PC-3 (cell line): Measurements from ENCODE around the gene CRHBP. TPM values are rescaled to one million over a fixed set of nuclear protein-coding genes. Genes with fewer than 3 reads are reported as not detected.

Source experiments
- ATAC-seq: fragments of 200-7000 bp; cut with Tn5 transposase; 2 replicates; pipeline ENCODE4 v1.9.1; 2020; ENCODE audit warnings: mild to moderate bottlenecking, moderate library complexity
- BruUV-seq: library from RNA; stranded (reverse); fragments of 400-500 nt; replicated peaks from 2 replicates; lab custom pipeline; 2021; lab: Mats Ljungman, UMichigan
- CTCF ChIA-PET: fragments of 300-600 bp; sonication (Branson Sonifier 250); formaldehyde crosslinking; loops from one replicate; lab custom pipeline; 2022; ENCODE audit warnings: antibody characterized with exemption; lab: Charles Lee
- POLR2A ChIA-PET: fragments of 300-600 bp; sonication (Branson Sonifier 250); formaldehyde crosslinking; loops from one replicate; lab custom pipeline; 2022; ENCODE audit warnings: antibody characterized with exemption; ENCODE audit not compliant: unreplicated experiment; lab: Charles Lee
- DNase-seq: peaks from one replicate; pipeline ENCODE4 v3.0.0-alpha.2; 2015
- H2AFZ ChIP-seq: fragments of 300-600 bp; sonication (generic); 2 replicates; pipeline ENCODE4 v1.6.0; 2016; ENCODE audit warnings: antibody characterized with exemption, low read length
- H3F3A ChIP-seq: fragments of 300-600 bp; sonication (generic); one replicate; pipeline ENCODE4 v1.6.0; 2017; ENCODE audit warnings: antibody characterized with exemption, low read length, control low read depth, mild to moderate bottlenecking; ENCODE audit not compliant: unreplicated experiment
- H3K27ac ChIP-seq: fragments of 300-600 bp; sonication (generic); 2 replicates; pipeline ENCODE4 v1.5.1; 2016; ENCODE audit warnings: mild to moderate bottlenecking, low read length
- H3K27me3 ChIP-seq: fragments of 300-600 bp; sonication (generic); 2 replicates; pipeline ENCODE4 v1.6.1; 2016; ENCODE audit warnings: low read length, mixed read lengths
- H3K36me3 ChIP-seq: fragments of 300-600 bp; sonication (generic); 2 replicates; pipeline ENCODE4 v1.6.1; 2016; ENCODE audit warnings: low read depth, mixed run types, low read length, mixed read lengths
- H3K4me1 ChIP-seq: fragments of 300-600 bp; sonication (generic); 2 replicates; pipeline ENCODE4 v1.5.1; 2016; ENCODE audit warnings: low read length; ENCODE audit not compliant: insufficient read depth
- H3K4me2 ChIP-seq: fragments of 300-600 bp; sonication (generic); 2 replicates; pipeline ENCODE4 v1.6.0; 2016; ENCODE audit warnings: low read length
- H3K4me3 ChIP-seq: fragments of 300-600 bp; sonication (generic); 2 replicates; pipeline ENCODE4 v1.5.1; 2016; ENCODE audit warnings: mild to moderate bottlenecking, low read length, mixed read lengths
- H3K79me2 ChIP-seq: fragments of 300-600 bp; sonication (generic); 2 replicates; pipeline ENCODE4 v1.6.1; 2017; ENCODE audit warnings: low read length, mixed read lengths
- H3K9ac ChIP-seq: fragments of 300-600 bp; sonication (generic); 2 replicates; pipeline ENCODE4 v1.6.0; 2016; ENCODE audit warnings: mild to moderate bottlenecking, low read length
- H3K9me2 ChIP-seq: fragments of 300-600 bp; sonication (generic); replicated peaks from 2 replicates; pipeline ENCODE4 v1.6.1; 2016; ENCODE audit warnings: mixed run types, low read length, mixed read lengths
- H3K9me3 ChIP-seq: fragments of 300-600 bp; sonication (generic); 2 replicates; pipeline ENCODE4 v1.6.1; 2016; ENCODE audit warnings: low read length, mixed read lengths
- H4K20me1 ChIP-seq: fragments of 300-600 bp; sonication (generic); 2 replicates; pipeline ENCODE4 v1.6.1; 2016; ENCODE audit warnings: low read length, mixed read lengths
- EZH2 ChIP-seq: fragments of 300-600 bp; sonication (generic); IDR thresholded peaks from one replicate; pipeline ENCODE4 v1.6.1; 2017; ENCODE audit warnings: antibody characterized with exemption, mild to moderate bottlenecking, low read length; ENCODE audit not compliant: unreplicated experiment
- EZH2phosphoT487 ChIP-seq: fragments of 300-600 bp; sonication (generic); IDR thresholded peaks from 2 replicates; pipeline ENCODE4 v1.6.1; 2018; ENCODE audit warnings: mild to moderate bottlenecking, antibody characterized with exemption, low read length, borderline replicate concordance
- intact Hi-C: fragments of 100-400 bp; cut with micrococcal nuclease; formaldehyde crosslinking; loops from 2 replicates; pipeline ENCODE4 v1.9.0; 2023
- total RNA-seq: library from RNA; depleted of rRNA; stranded (reverse); fragments of >200 nt; gene quantifications from 2 replicates; pipeline ENCODE4 v1.2.3, GENCODE V29; 2014
- TF ChIP-seq, protein P1 (sequence below): fragments of 300-600 bp; sonication (generic); conservative IDR thresholded peaks from 2 replicates; pipeline ENCODE4 v1.5.1; 2017; ENCODE audit warnings: antibody characterized with exemption, low read depth, mild to moderate bottlenecking, low read length

CRHBP gene
- total RNA-seq, 1 experiment from 2014 or later = not detected

DNA sequence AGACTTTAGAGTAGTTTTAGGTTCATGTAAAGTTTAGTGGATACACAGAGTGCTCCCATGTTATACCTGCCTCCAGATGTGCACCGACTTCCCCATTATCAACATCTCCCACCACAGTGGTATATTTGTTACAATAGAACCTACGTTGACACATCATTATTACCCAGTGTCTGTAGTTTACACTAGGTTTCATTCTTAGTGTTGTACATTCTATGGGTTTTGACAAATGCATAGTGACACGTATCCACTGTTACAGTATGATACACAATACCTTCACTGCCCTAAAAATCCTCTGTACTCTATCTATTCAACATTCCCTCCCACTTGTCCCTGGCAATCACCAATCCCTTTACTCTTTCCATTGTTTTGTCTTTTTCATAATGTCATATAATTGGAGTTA, 34.3 kb upstream of the CRHBP start:
- no TSS peak for BruUV-seq
- Histone ChIP-seq H3K79me2 (no peaks in the 10 kb centered on the region), H4K20me1 (no peaks in the 10 kb centered on the region), H3K4me2 (no peak overlapping the region), H3K9ac (no peak overlapping the region), H3K27ac (no peak overlapping the region), H3K27me3 (no peaks in the 10 kb centered on the region), H3K4me1 (no peaks in the 10 kb centered on the region), H3K36me3 (no peaks in the 10 kb centered on the region), H3K4me3 (no peak overlapping the region), H3K9me2 (no peaks in the 10 kb centered on the region), H3K9me3 (no peaks in the 10 kb centered on the region), H2AFZ (no peak overlapping the region), H3F3A (no peaks in the 10 kb centered on the region)
- ChIA-PET POLR2A (no interaction called here), CTCF (no interaction called here)
- TF ChIP-seq, protein P1, sequence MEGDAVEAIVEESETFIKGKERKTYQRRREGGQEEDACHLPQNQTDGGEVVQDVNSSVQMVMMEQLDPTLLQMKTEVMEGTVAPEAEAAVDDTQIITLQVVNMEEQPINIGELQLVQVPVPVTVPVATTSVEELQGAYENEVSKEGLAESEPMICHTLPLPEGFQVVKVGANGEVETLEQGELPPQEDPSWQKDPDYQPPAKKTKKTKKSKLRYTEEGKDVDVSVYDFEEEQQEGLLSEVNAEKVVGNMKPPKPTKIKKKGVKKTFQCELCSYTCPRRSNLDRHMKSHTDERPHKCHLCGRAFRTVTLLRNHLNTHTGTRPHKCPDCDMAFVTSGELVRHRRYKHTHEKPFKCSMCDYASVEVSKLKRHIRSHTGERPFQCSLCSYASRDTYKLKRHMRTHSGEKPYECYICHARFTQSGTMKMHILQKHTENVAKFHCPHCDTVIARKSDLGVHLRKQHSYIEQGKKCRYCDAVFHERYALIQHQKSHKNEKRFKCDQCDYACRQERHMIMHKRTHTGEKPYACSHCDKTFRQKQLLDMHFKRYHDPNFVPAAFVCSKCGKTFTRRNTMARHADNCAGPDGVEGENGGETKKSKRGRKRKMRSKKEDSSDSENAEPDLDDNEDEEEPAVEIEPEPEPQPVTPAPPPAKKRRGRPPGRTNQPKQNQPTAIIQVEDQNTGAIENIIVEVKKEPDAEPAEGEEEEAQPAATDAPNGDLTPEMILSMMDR = no peak
- TF ChIP-seq EZH2phosphoT487 = no peak
- TF ChIP-seq EZH2 = no peak
- intact Hi-C loops = no loop called here
- DNase-seq = no peak
- ATAC-seq = no peak

GRCh38 chr5:76920491-76920890, 32.4 kb upstream of the CRHBP start:
- no peaks in the 10 kb centered on the region for H3K4me1 ChIP-seq
- H3K4me2 ChIP-seq = no peak overlapping the region
- H4K20me1 ChIP-seq = no peaks in the 10 kb centered on the region
- DNase-seq = no peak
- no TSS peak for BruUV-seq
- H3K27ac ChIP-seq = no peak overlapping the region
- no peak overlapping the region for H3K9ac ChIP-seq
- no peak overlapping the region for H3K4me3 ChIP-seq
- H3K9me2 ChIP-seq = no peaks in the 10 kb centered on the region
- H3K79me2 ChIP-seq = no peaks in the 10 kb centered on the region
- H3F3A ChIP-seq = no peaks in the 10 kb centered on the region
- H3K27me3 ChIP-seq = no peaks in the 10 kb centered on the region
- intact Hi-C loops = no loop called here
- no peak overlapping the region for H2AFZ ChIP-seq
- no peak for ATAC-seq
- CTCF ChIA-PET = no interaction called here
- H3K36me3 ChIP-seq = no peaks in the 10 kb centered on the region
- H3K9me3 ChIP-seq = no peaks in the 10 kb centered on the region
- TF ChIP-seq EZH2phosphoT487 (no peak), EZH2 (no peak)
- TF ChIP-seq, protein P1 = no peak
- POLR2A ChIA-PET = no interaction called here

GRCh38 chr5:76926329-76927105, 26.3 kb upstream of the CRHBP start:
- H3K27ac ChIP-seq = no peak overlapping the region
- H3K4me2 ChIP-seq = no peak overlapping the region
- TF ChIP-seq, protein P1 = no peak
- no peak for TF ChIP-seq EZH2
- no peak for TF ChIP-seq EZH2phosphoT487
- H3K9me3 ChIP-seq = no peaks in the 10 kb centered on the region
- no peak overlapping the region for H3K9ac ChIP-seq
- no peaks in the 10 kb centered on the region for H3K36me3 ChIP-seq
- H3F3A ChIP-seq = no peaks in the 10 kb centered on the region
- ATAC-seq = no peak
- BruUV-seq = no TSS peak
- H3K79me2 ChIP-seq = no peaks in the 10 kb centered on the region
- DNase-seq = no peak
- intact Hi-C loops = no loop called here
- CTCF ChIA-PET = no interaction called here
- no peaks in the 10 kb centered on the region for H3K4me1 ChIP-seq
- H3K27me3 ChIP-seq = peaks cover 25% of the 10 kb centered on the region
- no peak overlapping the region for H2AFZ ChIP-seq
- POLR2A ChIA-PET = no interaction called here
- H4K20me1 ChIP-seq = no peaks in the 10 kb centered on the region
- no peak overlapping the region for H3K4me3 ChIP-seq
- H3K9me2 ChIP-seq = no peaks in the 10 kb centered on the region
